NCI-H187 treated with DMSO at 0.1 percent for 48 hours (cell line): ENCODE results near the gene TRAF3IP1.
"Not testable (repeated sequence)": the region's sequence is repeated elsewhere in the genome, so short reads cannot be mapped to it uniquely, and the experiment has no call there.

Experiments used
- DNase-seq: peaks from one replicate; lab custom pipeline; 2025; lab: John Stamatoyannopoulos, UW

The TRAF3IP1 gene

DNA sequence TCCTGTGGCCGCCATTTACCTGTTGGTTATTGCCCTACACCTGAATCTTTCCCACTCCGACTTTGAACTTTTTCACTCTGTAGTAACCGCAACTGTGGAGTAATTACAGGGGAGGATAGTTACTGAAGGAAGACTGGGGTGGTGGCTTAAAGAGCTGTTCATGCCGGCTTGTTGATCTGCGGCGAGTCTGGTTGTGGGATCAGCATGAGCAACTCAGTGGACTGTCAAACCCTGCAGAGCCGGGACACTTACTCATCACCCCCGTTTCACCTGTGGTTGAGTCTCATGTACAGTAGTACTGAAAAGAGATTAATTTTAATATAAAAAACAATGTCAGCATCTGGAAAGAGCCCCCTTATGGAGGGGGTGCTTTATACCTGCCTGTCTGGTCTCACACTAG lies 108.5 kb downstream of the TRAF3IP1 start:
- no peak for DNase-seq

DNA sequence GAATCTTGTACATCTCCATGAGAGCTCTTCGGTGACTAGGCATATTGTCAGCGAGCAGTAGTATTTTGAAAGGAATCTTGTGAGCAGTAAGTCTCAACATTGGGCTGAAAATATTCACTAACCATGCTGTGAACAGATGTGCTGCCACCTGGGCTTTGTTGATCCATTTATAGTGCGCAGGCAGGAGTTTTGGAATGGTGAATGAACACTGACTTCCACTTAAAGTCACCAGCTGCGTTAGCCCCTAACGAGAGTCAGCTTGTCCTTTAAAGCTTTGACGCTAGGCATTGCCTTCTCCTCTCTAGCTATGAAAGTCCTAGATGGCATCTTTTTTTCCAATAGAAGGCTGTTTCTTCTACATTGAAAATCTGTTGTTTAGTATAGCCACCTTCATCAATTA lies 110.5 kb downstream of the TRAF3IP1 start:
- DNase-seq: no peak

DNA sequence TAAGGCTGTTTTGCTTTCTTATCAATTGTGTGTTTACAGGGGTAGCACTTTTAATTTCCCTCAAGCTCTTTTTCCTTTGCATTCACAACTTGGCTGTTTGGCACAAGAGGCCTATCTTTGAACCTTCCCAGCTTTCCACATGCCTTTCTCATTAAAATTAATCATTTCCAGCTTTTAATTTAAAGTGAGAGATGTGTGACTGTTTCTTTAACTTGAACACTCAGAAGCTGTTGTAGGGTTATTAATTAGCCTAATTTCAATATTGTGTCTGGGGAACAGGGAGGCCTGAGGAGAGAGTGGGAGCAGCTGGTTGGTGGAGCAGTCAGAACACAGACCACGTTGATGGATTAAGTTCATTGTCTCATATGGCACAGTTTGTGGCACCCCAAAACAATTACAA lies 111.1 kb downstream of the TRAF3IP1 start:
- no peak for DNase-seq

DNA sequence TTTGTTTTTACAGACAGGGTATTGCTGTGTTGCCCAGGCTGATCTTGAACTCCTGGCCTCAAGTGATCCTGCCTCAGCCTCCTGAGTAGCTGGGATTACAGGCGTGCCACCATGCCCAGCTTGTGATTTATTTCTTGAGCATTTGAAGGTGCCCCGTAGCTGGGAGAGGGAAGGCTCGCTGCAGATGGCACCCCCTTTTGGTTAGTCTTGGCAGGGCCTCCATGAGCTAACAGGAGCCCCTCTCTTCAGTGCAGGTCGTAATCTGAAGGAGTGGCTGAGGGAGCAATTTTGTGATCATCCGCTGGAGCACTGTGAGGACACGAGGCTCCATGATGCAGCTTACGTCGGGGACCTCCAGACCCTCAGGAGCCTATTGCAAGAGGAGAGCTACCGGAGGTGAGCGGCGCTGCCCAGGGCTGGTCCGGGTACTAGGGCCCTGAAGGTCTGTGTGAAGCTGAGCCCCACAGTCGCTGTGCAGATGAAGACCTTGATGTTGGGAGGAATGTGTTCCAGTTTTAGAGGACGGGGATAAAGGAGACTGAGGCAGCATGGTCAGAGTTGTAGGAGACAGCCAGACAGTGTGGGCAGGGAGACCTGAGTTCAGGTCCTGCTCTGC lies 113.1 kb downstream of the TRAF3IP1 start:
- no peak for DNase-seq

DNA sequence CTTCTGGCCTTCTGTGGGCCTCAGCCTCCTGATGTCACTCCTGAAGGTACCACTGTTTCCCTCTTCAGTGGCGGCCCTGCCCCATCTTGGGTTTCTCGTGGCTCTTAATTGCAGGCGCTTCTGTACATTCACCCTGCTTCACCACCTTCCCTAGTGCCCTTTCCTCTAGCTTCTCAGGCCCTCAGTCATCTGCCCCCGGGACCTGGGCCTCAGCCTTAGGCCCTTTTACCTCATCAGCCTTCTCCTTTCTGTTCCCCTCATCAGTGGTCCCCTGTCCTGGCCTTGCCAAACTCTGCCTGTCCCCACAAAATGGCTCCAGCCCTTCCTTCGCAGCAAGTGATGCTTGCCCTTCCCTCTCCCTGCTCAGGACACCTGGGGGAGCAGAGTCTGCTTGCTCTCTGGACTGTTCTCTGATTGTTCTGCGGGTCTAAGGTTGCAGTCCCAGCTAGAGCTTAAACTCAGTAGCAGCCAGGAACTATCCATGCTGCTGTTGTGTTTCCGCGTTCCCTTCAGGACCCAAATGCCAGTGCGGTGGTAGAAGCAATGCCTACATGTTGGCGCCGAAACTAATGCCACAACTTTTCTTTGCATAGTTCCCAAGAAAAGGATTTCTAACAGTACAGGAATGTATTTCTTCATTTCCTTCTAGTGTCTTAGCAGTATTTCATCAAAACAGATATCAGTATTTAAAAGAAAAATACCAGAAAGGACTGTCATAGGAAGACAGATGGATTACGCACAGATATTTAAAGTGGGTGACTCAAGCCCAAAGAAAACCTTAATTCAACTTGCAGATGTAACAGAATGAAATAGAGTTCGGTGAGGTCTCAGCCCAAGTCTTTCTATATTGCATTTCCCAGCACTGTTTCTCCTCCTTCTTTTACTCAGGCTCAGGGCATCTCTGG lies 113.9 kb downstream of the TRAF3IP1 start:
- no peak for DNase-seq

DNA sequence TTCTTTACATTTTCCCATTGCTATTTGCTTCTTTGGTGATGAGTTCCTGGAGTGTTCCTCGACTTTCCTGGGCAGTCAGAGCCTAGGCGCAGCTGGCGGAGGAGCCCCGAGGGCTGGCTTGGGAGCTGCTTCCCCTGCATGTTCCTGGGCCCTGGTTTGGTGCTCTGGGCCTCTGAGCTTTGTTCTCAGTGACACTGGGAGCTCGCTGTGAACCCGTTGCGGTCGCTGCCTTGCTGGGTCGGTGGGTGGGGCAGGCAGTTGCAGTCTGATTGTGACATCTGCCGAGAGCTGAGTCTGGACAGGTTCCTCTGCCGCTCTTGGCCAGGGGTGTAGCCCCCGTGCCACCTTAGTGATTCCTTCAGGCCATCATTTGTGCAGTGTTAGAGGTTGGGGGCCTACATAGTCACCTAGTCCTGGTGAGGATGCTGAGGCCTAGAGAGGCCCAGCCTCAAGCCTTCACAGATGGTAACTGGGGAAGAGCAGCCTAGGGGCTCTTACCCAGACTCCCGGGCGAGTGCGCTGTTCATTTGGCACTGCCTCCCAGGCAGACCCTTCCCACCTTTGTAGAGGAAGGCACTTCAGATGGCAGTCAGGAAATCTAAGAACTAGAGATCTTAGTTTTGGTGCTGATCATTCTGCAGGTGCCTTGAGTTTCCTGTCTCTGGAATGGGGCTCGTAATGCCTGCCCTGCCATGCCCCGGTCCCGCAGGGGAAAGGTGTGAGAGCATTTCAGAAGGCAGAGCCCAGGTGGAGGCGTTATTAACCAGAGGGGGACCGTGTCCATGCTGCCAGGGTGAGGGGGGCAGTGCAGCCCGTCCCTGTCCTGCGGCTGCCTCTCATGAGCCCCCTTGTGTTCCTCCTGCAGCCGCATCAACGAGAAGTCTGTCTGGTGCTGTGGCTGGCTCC lies 114.8 kb downstream of the TRAF3IP1 start:
- DNase-seq: no peak

DNA sequence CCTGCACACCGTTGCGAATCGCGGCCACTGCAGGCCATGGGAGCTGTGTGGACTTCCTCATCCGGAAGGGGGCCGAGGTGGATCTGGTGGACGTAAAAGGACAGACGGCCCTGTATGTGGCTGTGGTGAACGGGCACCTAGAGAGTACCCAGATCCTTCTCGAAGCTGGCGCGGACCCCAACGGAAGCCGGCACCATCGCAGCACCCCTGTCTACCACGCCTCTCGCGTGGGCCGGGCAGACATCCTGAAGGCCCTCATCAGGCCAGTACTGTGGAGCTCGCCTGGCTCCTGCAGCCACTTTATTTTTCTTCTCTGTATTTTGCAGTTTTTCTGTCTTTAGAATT lies 115.4 kb downstream of the TRAF3IP1 start:
- DNase-seq: no peak

DNA sequence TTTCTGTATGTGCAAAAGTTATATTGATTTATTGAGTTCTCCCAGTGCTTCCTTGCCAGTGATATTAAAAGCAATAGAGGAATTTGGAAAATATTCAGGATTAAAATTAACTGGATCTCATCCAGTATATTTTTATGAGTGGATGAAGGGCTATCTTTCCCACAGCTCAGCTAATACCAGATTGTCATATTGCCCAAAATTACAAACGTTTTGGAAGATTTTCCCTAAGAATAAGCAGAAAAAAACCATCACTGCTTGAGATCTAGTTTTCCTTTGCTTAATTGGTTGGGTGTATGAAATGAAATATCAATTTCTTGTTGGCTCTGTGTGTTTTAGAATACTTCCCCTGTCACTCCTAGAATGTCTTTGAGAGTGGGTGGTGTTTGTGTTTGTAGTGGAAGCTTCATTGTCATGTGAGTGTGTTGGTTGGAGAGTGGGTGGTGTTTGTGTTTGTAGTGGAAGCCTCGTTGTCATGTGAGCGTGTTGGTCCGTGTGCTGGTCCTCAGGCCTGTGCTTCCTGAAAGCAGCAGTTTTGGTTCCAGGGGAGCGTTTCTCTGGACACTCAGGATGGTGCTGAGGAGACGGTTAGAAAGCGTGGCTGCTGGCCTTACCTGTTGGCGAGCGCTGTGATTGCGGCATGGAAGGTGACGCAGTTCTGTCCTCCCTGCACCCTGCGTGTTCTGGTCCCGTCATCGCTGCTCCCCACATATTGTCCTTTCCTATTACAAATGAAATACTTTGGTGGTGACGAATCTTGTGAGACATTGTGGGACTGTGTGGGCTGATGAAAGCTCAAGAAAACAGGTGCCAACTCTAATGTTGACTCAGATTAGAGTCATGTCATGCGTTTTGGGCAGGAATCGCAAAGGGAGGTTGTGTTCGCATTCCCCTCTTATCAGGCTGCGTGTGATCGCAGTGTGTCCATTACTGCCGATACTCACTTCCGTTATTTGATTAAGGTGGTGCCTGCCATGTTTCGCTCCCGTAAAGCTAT lies 118.8 kb downstream of the TRAF3IP1 start:
- no peak for DNase-seq

DNA sequence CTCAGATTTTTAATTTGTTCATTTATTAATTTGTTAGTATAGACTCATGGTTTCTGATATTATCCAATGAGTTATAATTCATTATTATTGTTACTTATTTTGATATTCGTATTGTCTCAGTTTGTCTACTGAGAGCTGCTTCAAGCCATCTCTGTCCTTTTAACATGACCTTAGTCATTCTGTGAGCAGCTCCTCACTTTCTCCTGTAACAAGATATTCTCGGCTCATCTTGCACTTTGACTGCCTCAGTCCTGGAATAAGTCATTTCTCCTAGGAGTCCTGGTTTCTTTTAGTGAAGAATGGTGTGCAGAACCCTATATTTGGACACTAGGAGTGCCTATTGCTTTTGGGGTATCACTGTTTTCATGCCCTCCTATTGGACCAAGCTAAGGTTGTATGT lies 119.6 kb downstream of the TRAF3IP1 start:
- DNase-seq: no peak

DNA sequence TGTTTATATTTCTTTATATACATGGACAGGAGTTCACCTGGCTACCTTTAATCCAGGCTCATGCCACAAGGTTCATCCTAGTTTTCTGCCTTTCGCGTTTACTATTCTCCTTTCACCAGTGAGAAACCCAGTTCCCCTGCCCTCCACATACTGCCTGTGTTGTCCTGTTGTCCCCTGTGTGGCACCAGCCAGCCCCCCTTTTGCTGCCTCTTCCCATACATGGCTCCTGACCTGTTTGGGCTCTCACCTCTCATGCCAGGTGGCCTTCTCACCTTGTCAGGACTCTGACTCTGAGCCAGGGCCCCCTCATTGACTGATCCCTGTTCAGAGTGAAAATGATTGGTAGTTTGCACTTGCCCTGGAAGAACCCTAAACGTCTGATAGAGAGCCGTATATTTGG lies 120.0 kb downstream of the TRAF3IP1 start:
- no peak for DNase-seq

DNA sequence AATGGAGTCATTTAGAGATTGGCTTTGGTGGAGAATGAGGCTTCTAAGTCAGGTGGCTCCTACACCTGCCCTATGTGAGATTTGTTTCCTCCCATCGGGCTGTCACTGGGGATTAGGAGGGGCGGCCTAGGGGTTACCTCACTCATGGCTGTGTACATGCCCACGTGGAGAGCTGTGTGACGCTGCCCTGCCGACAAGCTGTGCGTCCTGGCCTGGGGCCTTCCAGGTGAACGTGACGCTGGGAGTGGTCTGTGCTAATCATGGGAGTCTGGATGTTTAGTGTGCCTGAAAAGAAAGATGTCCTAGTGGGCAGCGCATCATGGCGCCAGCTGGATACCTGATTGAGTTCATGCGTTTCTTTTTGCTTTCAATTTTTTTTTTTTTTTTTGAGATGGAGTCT lies 120.4 kb downstream of the TRAF3IP1 start:
- no peak for DNase-seq

DNA sequence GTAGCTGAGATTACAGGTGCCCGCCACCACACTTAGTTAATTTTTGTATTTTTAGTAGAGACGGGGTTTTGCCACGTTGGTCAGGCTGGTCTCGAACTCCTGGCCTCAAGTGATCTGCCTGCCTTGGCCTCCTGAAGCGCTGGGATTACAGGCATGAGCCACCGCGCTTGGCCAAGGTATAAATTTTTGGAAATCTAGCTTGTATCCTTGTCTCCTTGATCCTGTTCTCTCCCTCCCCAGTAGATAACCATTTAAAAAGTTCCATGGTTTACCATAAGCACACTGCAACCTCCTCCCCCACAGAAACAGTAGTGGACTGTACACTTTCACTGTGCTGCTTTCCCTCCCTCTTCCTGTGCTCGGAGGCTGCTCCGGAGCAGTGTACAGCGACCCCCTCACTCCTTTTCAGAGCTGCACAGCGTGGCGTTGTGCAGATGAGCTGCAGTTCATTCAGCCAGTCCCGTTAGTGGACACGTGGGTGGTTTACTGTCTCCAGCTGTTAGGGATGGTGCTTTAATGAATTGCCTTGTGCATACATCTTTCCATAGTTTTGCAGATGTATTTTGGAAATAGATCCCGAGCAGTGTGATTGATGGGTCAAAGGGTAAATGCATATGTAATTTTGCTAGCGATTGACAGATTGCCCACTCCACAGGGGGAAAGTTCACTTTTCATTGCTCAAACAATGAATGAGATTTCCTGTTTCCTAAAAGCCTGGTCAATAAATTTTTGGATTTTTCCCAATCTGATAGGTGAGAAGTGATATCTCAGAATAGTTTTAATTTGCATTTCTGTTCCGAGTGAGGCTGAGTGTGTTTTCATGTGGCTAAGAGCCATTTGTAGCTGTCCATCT lies 121.2 kb downstream of the TRAF3IP1 start:
- no peak for DNase-seq

DNA sequence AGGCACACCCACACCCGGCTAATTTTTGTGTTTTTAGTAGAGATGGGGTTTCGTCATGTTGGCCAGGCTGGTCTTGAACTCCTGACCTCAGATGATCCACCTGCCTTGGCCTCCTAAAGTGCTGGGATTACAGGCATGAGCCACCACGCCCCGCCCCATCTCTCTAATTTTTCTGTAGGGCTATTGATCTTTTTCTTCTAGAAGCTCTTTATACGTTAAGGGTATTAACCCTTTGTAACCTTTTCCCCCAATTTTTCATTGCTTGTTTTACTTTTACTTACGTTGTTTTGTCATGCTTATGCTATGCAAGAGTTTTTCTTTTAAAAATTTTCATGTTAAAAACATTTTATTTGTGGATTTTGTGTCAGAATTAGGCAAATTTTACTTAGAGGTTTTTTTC lies 121.9 kb downstream of the TRAF3IP1 start:
- DNase-seq: not testable (repeated sequence)

DNA sequence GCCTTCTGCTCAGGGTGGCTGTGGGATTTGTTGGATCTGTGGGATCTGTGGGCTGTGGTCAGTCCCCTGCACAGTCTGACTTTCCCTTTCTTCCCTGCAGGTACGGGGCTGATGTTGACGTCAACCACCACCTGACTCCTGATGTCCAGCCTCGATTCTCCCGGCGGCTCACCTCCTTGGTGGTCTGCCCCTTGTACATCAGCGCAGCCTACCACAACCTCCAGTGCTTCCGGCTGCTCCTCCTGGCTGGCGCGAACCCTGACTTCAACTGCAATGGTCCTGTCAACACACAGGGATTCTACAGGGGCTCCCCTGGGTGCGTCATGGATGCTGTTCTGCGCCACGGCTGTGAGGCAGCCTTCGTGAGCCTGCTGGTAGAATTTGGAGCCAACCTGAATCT lies 123.9 kb downstream of the TRAF3IP1 start:
- DNase-seq: no peak

DNA sequence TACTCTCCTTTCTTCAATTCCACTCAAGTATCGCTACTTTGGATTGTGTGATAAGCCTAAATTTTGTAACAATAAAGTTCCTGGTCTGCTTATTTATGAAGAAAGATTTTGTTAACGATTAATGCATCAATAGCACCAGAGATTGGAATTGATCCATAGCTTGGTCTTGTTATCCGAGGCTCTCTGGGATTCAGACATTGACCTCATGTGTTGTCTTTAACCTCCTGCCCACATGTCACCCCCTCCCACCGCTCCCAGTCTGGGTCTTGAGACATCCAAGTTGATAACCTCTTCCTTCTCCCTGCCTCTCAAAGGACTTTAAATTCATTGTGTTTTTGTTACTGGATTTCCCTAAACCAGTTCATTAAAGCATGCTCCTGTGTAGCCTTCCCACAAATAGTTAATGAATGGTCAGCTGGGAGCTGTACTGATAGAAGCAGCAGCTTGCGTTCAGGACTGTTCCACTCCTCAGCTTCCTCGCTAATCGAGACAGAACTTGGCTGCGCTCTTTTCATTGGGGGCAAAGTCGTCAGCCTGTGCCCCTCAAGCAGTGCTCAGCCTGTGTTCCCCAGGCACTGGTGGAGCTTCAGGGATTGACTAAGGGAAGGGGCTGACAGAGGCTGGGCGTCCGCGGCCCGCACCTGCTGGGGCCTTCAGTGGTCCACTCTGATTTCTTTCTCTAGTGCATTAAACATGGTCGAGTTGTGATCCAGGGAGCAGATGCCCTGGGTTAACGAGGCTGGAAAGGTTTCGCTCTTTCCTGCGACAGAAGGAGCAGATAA lies 125.3 kb downstream of the TRAF3IP1 start:
- DNase-seq: no peak

DNA sequence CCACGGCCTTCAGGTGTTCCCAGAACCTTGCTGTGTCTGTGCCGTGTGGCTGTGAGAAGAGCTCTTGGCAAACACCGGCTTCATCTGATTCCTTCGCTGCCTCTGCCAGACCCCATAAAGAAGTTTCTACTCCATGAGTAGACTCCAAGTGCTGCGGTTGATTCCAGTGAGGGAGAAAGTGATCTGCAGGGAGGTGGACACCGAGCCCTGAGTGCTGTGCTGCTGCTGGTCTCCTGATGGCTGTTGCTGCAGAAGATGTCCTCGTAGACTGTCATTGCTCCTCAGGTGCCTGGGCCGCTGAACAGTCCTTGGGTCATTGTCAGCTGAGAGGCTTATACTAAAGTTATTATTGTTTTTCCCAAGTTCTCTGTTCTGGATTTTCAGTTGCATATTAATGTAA lies 126.1 kb downstream of the TRAF3IP1 start:
- no peak for DNase-seq

DNA sequence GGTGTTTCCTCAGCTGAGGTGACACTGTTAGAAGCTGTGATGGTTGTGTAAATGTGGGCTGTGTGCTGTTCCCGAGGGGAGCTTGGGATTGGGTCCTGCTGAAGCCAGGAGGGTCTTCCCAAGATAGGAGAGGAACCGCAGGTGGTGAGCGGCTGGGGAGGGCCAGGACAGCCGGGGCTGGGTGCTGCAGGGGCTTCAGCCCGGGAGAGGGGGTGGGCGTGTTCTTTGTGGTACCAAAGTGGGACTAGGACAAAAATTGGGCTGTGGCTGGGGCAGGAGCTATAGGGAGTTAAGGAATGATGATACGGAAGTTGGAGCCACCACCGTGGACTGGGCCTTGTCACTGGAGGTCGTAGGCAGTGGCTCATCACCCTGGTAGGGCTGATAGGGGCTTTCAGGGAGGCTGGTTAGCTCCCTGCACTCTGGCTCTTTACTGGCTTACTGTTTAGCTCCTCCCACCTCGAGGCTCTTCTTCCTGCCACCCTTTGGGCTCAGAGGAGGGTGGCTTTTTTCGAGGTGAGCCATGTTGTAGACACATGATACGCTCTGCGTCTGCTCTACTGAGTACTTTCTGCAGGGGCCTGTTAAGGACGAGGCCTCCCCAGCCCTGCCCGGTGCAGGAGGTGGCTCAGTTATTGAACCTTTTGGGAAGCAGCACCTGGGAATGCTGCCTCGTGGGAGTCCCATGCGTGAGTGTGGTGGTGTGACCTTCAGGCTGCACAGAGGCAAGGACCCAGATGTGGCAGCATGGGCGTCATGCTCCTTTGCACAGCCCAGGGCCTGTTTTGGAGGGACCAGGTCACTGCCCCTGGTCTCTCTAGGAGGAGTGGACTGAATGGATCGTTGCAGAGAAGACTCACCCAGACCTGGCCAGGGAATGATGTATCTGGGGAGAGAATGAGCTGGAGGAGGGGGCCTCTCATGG lies 128.0 kb downstream of the TRAF3IP1 start:
- DNase-seq: no peak

DNA sequence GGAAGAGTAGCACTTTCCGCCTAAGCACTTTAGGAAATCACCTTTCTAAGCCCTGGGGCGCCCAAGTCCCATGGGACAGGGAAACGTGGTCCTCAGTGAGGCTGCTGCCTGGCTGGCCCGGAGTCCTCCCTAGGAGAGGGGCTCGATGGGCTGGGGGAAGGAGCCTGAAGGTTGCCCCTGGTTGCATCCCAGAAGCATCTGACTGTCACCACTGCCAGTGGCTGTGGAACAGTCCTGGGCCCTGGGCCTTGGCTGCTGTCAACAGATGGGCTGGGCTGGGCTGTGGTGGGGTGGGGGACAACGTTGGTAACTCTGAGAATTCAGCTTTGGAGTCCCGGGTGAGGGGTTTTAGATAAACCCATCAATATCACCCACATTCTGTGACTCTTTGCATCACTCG lies 128.9 kb downstream of the TRAF3IP1 start:
- no peak for DNase-seq
